CD4-positive, alpha-beta T cell treated with Interleukin-15 for 4 hours (primary cell): ENCODE data around the gene FAM98A.

Experiments used
- DNase-seq: peaks from one replicate; pipeline ENCODE4 v3.0.0-alpha.2; 2020; ENCODE audit warnings: low spot score

FAM98A gene

DNA sequence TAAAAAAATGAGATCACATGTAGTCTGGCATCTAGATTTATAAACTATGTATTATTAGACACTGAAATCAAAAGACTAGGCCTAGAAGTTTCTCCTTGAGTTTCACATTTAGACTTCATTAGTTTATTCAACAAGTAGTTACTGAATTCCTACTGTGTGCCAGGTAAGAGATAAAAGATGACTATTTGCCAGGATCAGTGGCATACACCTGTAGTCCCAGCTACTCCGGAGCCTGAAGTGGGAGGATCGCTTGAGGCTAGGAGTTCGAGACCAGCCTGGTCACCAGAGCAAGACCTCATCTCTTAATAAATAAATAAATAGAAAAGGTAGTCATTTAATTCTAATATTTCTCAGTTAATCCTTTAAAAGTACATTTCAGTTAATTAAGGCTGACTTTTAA, 2.1 kb downstream of the FAM98A start:
- DNase-seq, result no peak

DNA sequence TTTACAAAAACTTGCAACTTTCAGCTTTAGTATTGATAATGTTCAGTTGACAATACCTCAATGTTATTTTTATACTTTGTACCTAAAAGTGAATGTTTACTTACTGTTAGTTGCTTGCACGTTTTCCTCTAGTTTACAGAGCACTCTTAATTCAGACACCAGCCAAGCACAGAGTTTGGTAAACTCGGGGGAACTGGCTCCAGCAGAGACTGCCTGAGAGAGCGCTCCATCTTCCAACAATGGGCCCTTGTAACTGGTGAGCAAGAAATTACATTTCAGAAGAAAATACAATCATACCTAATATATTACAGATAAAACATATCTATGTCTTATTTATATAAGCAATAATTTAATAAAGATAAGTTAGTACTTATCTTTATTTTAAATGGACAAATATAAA, 3.7 kb downstream of the FAM98A start:
- DNase-seq, result no peak

DNA sequence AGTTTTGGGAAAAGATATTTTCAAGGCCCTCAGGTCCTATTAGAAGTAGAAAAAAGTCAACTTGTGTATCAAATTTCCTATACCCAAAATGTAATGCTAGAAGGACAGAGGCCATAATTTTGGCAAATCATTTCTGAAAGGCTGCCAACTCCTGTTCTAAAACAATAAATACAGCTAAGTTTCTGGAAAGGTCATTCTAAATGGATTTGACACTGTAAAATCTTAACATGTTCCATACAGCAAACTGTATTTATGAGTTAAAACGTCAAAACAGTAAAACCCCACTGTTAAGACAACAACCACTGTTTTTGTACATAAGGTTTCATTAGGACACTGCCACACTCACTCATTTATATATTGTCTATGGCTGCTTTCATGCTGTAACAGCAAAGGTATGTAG, 9.7 kb downstream of the FAM98A start:
- no peak for DNase-seq

DNA sequence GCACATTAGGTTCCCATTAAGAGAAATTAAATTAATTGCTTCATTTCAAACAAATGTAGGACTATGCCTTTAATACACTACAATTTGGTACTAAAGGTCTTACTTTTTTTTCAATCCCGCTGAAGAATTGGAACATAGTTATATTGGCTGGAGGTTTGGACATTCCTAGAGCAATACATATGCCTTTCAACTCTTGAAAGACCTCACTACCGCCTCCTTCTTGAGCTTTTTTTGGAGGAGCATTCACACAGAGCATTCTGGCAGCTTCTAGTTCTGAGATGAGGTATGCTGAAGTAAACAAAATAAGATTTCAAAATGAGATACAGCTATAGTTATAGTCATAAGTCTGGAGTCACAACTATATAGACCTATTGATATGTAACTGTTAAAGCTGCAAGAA, 10.9 kb downstream of the FAM98A start:
- DNase-seq, result no peak

DNA sequence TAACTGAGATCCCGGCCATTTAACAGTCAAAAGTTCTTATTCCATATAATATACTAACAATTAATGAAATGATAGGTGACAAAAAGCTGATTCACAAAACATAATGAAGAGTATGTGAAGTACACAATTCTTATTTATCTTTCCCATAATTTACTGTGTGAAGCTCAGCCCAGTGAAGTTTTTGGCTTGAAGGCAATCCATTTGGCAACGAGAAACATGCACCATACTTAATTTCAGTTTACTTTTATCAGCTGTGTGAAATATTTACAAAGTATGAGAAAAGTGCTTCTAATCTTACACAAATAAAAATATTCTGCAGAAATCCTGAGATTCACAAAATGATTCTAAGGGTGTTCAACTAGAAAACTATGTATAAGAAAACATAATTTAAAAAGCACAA, 12.3 kb downstream of the FAM98A start:
- no peak for DNase-seq

DNA sequence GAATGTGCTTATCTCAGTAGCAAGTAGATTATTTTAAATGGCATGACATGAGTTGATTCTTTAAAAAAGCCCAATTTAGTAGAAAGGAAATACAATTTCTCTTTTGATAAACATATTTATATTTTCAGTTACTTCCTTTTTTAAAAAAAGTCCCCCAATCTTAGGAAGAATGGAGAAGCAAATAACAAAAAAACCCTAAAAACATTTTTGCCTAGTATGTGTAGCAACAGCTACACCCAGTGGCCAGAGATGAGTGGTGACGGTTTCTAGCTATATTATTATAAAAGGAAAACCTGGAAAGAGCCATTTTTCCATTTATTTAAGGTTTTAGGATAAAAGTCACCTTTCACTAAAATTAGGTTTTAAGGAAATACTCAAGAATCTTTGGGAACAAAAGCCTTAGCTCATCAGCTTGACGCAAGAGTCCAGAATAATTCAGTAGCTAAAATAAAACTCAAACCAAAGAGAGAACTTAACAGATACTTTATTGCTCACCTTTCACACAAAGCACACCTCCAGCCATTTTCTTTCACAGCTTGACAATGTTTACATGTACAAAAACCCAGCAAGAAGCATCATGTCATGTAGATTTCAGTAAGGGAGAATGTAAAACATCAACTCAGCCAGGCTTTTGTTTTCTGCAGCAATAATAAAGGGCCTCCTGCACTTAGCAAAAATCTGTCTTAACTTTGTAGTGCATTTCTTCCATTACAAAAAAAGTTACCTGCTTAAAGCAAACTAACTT, 15.7 kb downstream of the FAM98A start:
- peak; percentile 49 for DNase-seq

DNA sequence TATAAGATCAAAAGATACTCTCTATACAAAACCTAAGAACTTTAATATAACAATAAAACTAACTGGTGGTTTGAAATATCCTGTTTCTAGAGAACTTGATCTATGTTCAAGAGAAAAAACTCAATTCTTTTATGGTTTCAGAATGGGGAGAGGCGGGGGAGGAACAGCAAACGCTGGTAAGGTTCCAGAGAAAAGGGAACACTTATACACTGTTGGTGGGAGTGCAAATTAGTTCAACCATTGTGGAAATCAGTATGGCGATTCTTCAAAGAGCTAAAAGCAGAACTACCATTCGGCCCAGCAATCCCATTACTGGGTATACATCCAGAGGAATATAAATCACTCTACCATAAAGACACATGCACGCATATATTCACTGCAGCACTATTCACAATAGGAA, 17.2 kb downstream of the FAM98A start:
- DNase-seq, result no peak

DNA sequence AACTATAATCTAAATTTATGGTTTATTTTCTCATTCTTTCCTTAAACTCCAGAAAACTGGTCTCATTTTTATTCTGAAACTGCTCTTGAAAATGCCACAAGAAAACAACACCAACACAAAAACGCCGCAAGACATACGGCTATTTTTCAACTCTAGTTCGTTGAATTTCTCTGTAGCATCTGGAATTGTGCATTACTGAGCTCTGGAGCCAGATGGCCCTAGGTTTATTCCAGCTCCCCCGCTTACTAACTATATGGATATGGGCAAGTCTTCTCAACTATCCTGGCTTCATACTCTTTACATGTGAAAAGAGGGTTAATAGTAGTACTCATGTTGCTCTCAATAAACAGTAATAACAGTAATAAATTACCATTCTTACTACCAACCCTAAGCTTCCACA, 19.9 kb downstream of the FAM98A start:
- no peak for DNase-seq

DNA sequence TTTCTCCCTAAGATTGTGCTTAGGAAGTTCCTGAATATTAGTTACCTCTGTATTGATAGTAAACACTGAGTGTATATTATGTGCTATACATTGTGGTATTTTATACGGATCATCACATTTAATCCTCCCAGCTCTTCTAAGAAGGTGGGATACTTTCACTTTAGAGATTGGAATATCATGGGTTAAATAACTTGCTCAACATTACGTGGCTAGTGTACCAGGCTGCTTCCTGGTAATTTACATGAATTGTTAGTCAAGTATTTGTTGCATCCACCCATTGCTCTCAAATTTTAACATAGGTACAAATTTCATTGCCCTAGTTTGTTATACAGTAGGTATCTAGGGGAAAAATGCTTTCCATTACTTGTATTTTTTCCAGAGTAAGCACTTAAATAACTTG, 21.4 kb downstream of the FAM98A start:
- DNase-seq, result no peak

DNA sequence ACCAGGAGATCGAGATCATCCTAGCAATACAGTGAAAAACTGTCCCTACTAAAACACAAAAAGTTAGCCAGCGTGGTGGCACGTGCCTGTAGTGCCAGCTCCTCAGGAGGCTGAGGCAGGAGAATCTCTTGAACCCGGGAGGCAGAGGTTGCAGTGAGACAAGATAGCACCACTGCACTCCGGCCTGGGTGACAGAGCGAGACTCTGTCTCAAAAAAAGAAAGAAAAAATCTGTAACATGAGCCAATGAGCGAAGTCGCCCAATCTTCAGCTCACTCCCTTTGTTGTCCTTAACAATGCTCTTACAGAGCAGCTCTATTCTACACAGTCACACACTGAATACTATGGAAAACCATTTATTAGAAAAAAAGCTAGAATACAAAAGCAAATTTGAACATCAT, 22.0 kb downstream of the FAM98A start:
- no peak for DNase-seq

DNA sequence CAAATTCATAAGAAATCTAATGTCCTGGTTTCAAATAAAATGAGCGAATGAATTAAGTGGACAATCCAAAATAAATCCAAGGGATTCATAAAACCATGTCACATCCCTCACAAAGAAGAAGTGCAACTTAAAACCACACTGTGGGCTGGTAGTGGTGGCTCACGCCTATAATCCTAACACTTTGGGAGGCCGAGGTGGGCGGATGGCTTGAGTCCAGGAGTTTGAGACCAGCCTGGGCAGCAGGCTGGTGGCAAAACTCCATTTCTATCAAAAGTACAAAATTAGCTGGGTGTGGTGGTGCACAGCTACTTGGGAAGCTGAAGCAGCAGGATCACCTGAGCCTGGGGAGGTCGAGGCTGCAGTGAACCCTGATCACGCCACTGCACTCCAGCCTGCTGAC, 25.4 kb downstream of the FAM98A start:
- no peak for DNase-seq

DNA sequence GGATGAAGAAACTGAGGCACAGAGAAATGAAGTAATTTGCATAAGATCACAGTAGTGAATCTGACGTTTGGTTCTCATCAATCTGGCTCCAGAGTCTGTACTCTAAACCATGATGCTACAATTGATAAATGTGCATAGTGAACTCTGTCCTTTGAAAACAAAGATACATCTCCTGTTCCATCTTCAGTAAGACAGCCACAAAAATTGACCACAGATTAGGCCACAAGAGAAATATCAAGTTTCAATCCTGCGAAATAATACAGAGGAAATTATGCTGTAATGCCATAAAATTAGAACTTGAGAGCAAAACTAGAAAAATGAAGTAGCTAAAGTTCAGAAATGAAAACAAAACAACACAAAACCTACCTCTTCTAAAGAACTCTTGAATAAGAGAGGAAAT, 28.4 kb downstream of the FAM98A start:
- DNase-seq, result no peak

DNA sequence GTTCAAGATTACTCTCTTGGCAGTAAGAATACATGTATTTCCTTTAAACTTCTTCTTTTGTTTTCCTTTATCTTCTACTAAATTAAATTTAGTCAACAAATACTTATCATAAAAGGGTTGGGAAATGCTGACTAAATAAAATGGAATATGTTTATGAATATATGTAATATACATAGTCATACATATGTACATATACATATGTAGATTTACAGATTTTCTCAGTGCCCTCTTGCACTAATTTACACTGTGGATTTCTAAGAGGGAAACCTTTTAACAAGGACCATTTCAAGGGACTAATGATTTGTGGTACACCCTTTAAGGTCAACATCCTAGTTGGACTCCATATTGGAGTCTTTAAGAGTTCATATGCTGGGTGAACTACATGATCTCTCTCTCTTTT, 37.2 kb downstream of the FAM98A start:
- no peak for DNase-seq

DNA sequence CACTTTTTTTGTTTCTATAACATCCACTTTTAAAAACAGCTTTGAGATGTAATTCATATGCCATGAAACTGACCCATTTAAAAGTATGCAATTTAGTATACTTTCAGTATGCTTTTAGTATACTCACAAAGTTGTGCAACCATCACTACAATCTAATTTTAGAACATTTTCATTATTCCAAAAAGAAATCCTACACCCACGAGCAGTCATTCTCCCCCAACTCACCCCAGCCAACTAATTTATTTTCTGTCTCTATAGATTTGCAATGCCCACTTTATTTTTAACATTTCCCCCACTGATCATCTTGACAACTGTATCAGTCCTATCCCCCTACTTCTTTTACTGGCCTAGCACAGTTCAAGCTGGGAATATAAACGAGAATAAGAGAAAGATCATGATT, 39.1 kb downstream of the FAM98A start:
- no peak for DNase-seq

DNA sequence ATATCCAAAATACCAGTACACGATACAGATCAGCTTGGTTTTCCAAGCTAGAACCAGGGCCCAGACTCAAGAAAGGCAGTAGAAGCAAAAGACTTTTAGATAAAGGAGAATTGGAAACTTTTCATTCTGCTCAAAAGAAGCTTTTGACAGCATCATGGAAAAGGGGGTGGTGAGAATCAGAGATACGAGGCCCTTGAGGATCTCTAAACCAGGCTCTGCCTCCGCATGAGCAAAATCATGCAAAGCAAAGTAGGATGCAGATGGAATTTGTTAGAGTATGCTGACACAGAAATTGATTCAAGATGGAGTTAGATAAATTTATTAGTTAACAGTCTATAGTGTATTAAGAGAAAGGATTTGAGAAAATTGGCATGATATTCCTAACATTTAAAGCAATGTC, 39.8 kb downstream of the FAM98A start:
- DNase-seq, result no peak

DNA sequence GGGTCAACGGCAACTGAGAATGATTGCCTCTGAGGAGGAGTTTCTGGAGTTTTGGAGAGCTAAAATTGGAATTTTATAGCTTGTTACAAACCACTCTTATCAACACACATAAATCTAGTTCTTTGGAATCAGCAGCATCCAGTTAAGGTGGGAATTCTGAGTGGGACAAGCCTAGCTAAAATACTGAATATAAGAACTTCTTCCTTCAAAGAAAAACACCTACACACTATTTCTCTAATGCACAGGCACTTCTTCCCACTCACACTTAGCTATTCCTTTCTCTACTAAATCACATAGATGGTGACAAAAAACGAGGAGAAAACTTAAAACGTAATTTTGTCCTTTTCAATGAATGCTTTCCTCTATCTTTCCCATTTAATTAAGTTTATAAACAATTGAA, 43.4 kb downstream of the FAM98A start:
- DNase-seq, result no peak

DNA sequence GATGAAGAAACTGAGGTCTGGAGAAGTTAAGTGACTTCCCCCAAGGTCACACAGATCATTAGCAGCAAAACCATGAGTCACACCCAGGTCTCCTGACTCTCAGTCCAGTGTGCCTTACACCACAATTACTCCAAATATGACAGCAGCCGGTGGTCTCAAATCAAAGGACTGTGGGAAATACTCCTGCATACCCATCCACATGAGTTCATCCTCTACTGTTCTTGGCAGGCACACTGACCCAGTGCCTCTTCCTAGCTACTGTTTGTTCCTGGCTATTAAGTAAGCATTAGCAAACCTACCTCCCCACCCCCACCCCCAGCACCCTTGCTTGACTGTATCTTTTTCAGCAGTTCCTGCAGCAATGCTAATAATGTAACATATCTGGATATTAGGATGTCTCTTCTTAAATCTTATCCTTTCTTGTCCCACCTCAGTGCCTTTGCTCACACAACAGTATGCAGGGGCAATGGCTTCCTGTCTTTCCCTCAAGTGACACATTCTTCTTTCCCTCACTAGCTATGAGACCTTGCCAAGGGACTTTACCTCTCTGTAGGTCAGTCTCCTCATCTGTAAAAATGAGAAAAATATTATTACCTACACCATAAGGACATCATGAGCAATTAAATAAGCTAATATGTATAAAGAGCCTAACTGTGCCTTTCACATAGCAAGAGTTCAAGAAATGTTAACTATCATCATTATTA, 46.2 kb downstream of the FAM98A start:
- no peak for DNase-seq

DNA sequence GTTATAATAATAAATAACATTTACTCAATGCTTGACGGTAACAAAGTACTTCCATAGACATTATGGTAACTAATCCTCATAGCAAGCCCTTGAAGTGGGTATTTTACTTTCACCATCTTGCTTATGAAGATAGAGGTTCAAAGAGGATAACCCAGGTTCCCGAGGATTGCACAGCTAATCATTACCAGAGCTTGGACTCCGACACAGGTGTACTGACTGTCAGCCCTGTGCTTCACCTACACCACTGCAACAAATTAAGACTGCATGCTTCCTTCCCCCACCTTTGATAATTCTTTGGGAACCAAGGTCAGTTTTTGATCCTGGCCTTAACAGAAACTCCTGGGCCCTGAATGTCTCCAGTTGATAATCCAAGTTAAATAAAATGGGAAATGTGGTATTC, 48.9 kb downstream of the FAM98A start:
- no peak for DNase-seq

DNA sequence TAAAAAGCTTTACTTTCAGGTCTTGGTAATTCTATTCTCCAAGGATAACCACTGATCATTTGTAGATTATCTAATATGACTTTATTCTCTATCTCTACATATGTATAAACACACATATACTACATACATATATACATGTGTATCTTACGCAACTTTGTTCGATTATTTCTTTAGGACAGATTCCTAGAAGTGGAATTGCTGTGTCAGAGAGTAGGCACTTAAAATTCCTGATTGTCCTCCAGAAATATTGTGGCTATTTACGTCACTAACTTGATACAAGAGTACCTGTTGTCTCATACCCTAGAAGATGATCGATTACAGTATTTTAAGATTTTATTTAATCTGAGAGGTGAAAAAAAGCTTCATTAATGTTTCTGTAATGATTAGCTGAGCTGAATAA, 57.9 kb downstream of the FAM98A start:
- no peak for DNase-seq

DNA sequence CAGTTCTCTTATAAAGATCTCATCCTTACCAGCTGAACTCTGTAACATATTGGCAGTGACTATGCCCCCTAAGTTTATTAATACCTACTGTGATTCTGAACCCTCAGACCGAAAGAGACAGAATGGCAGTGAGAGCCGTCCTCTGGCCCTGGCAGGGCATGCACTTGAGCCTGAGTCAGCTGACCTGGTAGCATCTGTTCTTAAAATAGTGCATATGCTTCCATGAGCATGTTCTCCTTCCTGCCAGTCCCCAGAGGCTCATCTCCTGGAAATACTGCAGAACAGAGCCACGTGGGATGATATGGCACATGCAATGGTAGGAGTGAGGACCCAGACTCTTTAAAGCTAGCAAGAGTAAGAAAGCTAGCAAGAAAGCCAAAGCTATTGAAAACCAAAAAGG, 63.7 kb downstream of the FAM98A start:
- DNase-seq, result no peak
